ENCODE data around the gene MTARC1. TPM values are rescaled to one million over a fixed set of nuclear protein-coding genes. Genes with fewer than 3 reads are reported as not detected.
A peak's percentile ranks its signal among the peaks of the same experiment; 100 is the strongest.

MTARC1 gene
- total RNA-seq, 1 experiment from 2014 or later, result 26.5 TPM

GRCh38 chr1:220809704-220810103 is 23.0 kb downstream of the MTARC1 start (continued):
- TF ChIP-seq CTCF (IDR thresholded peaks at IDR 0.05 in 2 of 3, conservative IDR thresholded peaks at IDR 0.05 in 1 of 3; ENCODE audit: borderline replicate concordance in 1 of 3, insufficient read depth in 1 of 3, low read depth in 2 of 3, low read length in 2 of 3), result no peak
- no peak for TF ChIP-seq CBX3 (IDR thresholded peaks at IDR 0.05; ENCODE audit: low read depth)
- TF ChIP-seq TCF7L2 (IDR thresholded peaks at IDR 0.05; ENCODE audit: borderline replicate concordance, extremely low read depth, insufficient read depth, insufficient read length), result no peak
- TF ChIP-seq ATF3 (IDR thresholded peaks at IDR 0.05), result no peak
- no peak for TF ChIP-seq POLR2AphosphoS5 (IDR thresholded peaks at IDR 0.05; ENCODE audit: low read depth, low read length)
- no peak for TF ChIP-seq EZH2 (IDR thresholded peaks at IDR 0.05)
- no peak for TF ChIP-seq EGR1 (IDR thresholded peaks at IDR 0.05; ENCODE audit: low read depth)
- TF ChIP-seq RAD21 (IDR thresholded peaks at IDR 0.05; ENCODE audit: low read depth), result no peak
- TF ChIP-seq ELF1 (IDR thresholded peaks at IDR 0.05; ENCODE audit: borderline replicate concordance, low read depth), result no peak
- no peak for TF ChIP-seq MAX (IDR thresholded peaks at IDR 0.05)

GRCh38 chr1:220810179-220810653 is 23.5 kb downstream of the MTARC1 start:
- Histone ChIP-seq H3K36me3 (ENCODE audit: control insufficient read depth in 1 of 2, insufficient read depth in 2 of 2, low read length in 2 of 2) (0 out of 4 replicates have a peak, but pooled peaks cover 0 to 2% of the 10 kb centered on the region in 2 experiments), H3K9me3 (ENCODE audit: control insufficient read depth in 1 of 2, insufficient read depth in 1 of 2, low read depth in 1 of 2, low read length in 2 of 2) (no peaks in the 10 kb centered on the region), H3K4me1 (ENCODE audit: control insufficient read depth in 1 of 2, insufficient read depth in 2 of 2, low read length in 2 of 2) (no peaks in the 10 kb centered on the region; a peak in 1 of 4 replicates), H3K9me2 (ENCODE audit: insufficient read depth) (no peaks in the 10 kb centered on the region), H3K4me2 (ENCODE audit: low read length) (no peak overlapping the region), H3K27ac (ENCODE audit: low read depth, low read length) (no peak overlapping the region), H2AFZ (ENCODE audit: low read depth, low read length, poor library complexity, severe bottlenecking) (no peak overlapping the region), H3K79me2 (ENCODE audit: insufficient read depth, low read length) (no peaks in the 10 kb centered on the region), H3K4me3 (replicated peaks in 1 of 2; ENCODE audit: low read depth in 1 of 2, low read length in 2 of 2) (no peak overlapping the region), H3K27me3 (ENCODE audit: insufficient read depth, low read length) (no peaks in the 10 kb centered on the region), H3K9ac (ENCODE audit: low read length) (no peak overlapping the region), H4K20me1 (ENCODE audit: insufficient read depth) (no peaks in the 10 kb centered on the region)
- BruUV-seq (replicated peaks), result no TSS peak
- DNase-seq (ENCODE audit: low read depth, low spot score) (peak; percentile 38), ATAC-seq (peak; percentile 95)
- CTCF ChIA-PET, result interaction anchor here (1.0 to 1.4 kb wide), 5 partner anchors 394 to 626 kb away, joined by 3 to 5 read pairs (median 5); no protein-coding TSS in a partner anchor
- TF ChIP-seq EZH2phosphoT487 (IDR thresholded peaks at IDR 0.05; ENCODE audit: borderline replicate concordance), result no peak
- TF ChIP-seq MAX (IDR thresholded peaks at IDR 0.05), result no peak
- no peak for TF ChIP-seq ZFX (IDR thresholded peaks at IDR 0.05)
- no peak for TF ChIP-seq EZH2 (IDR thresholded peaks at IDR 0.05)
- peak; percentile 78 for TF ChIP-seq RAD21 (IDR thresholded peaks at IDR 0.05; ENCODE audit: low read depth)
- peak; percentile 66 to 87 (median 85) for TF ChIP-seq CTCF (IDR thresholded peaks at IDR 0.05 in 2 of 3, conservative IDR thresholded peaks at IDR 0.05 in 1 of 3; ENCODE audit: borderline replicate concordance in 1 of 3, insufficient read depth in 1 of 3, low read depth in 2 of 3, low read length in 2 of 3)
- no peak for TF ChIP-seq SP1 (IDR thresholded peaks at IDR 0.05; ENCODE audit: low read depth)
- no peak for TF ChIP-seq ZBTB33 (IDR thresholded peaks at IDR 0.05; ENCODE audit: extremely low read depth, insufficient replicate concordance, low read length)
- TF ChIP-seq ZNF274 (IDR thresholded peaks at IDR 0.05; ENCODE audit: low read depth, low read length), result no peak
- TF ChIP-seq POLR2A (IDR thresholded peaks at IDR 0.05; ENCODE audit: borderline replicate concordance, extremely low read depth, insufficient read depth, insufficient read length), result no peak
- intact Hi-C loops (cut with micrococcal nuclease), result loop anchor here (2.0 to 5.0 kb wide), 3 partner anchors 392 to 1645 kb away; no protein-coding TSS in a partner anchor
- RAD21 ChIA-PET (ENCODE audit: low non-redundant PET in 1 of 2, low total read pairs in 2 of 2, uncharacterized antibody in 2 of 2, unreplicated experiment in 2 of 2), result interaction anchor here in 1 of 2 experiments (1.1 kb wide), 1 partner anchor 393 kb away, joined by 3 read pairs; no protein-coding TSS in a partner anchor
- POLR2A ChIA-PET, result no interaction called here
